Peyer's patch (tissue), 4 donors: ENCODE results near the gene AP2A2. TPM values are rescaled to one million over a fixed set of nuclear protein-coding genes. Genes with fewer than 3 reads are reported as not detected.
A peak's percentile ranks its signal among the peaks of the same experiment; 100 is the strongest.

Experiments used
- DNase-seq, 3 donors: peaks; one replicate each; pipeline ENCODE4 v3.0.0-alpha.2; 2017 to 2019
- H3K27ac ChIP-seq, 4 donors: fragments of 200-600 bp; sonication (generic); one replicate each; pipeline ENCODE4 v1.5.1; 2016 to 2019
- H3K27me3 ChIP-seq, 2 donors: fragments of 200-600 bp; sonication (generic); one replicate each; pipeline ENCODE4 v1.5.1; 2019
- H3K36me3 ChIP-seq, 3 donors: fragments of 200-600 bp; sonication (generic); one replicate each; pipeline ENCODE4 v1.5.1; 2016 to 2019
- H3K4me1 ChIP-seq, 4 donors: fragments of 200-600 bp; sonication (generic); one replicate each; pipeline ENCODE4 v1.5.1; 2016 to 2019
- H3K4me3 ChIP-seq, 4 donors: fragments of 200-600 bp; sonication (generic); 1 replicate in 3 of 4; 2 replicates in 1 of 4; pipeline ENCODE4 v1.5.1; 2016 to 2019; ENCODE audit warnings: mild to moderate bottlenecking in 1 of 4
- H3K9me3 ChIP-seq, 4 donors: fragments of 200-600 bp; sonication (generic); one replicate each; pipeline ENCODE4 v1.5.1; 2016 to 2019; ENCODE audit warnings: mild to moderate bottlenecking in 1 of 4
- CTCF ChIP-seq, 6 experiments: fragments of 450-650 bp in 4 of 6; fragments of 200-600 bp in 2 of 6; sonication (generic) in 1 of 6; IDR thresholded peaks; one replicate each; pipeline ENCODE4 v1.5.1; 2017 to 2019; ENCODE audit warnings: antibody characterized with exemption in 6 of 6, mild to moderate bottlenecking in 3 of 6, moderate library complexity in 1 of 6
- POLR2A ChIP-seq, 2 donors: fragments of 450-650 bp; IDR thresholded peaks; one replicate each; pipeline ENCODE4 v1.5.1; 2017; ENCODE audit warnings: antibody characterized with exemption in 2 of 2, mild to moderate bottlenecking in 2 of 2, moderate library complexity in 2 of 2
- total RNA-seq, 4 donors: library from RNA; depleted of rRNA; stranded (reverse); fragments of >200 nt; gene quantifications; one replicate each; pipeline ENCODE4 v1.1.0, GENCODE V29; 2016

Gene AP2A2
- total RNA-seq, 4 donors from 2014 or later, result 103 to 383 (median 136) TPM

- DNase-seq, result no peak
- no peaks in the 10 kb centered on the region for H3K4me1 ChIP-seq
- H3K27ac ChIP-seq, result no peak overlapping the region
- H3K4me3 ChIP-seq, result no peak overlapping the region
- no peaks in the 10 kb centered on the region for H3K27me3 ChIP-seq
- H3K9me3 ChIP-seq, result no peaks in the 10 kb centered on the region
- peaks cover 0 to 100% (median 0%) of the 10 kb centered on the region in 3 donors for H3K36me3 ChIP-seq
- TF ChIP-seq CTCF (IDR thresholded peaks at IDR 0.05), result no peak
- TF ChIP-seq POLR2A (IDR thresholded peaks at IDR 0.05), result no peak
Measured at GRCh38 chr11:990101-990500, 64.4 kb downstream of the AP2A2 start.

- no peaks in the 10 kb centered on the region for H3K4me1 ChIP-seq
- DNase-seq, result no peak
- H3K27me3 ChIP-seq, result no peaks in the 10 kb centered on the region
- H3K9me3 ChIP-seq, result no peaks in the 10 kb centered on the region
- no peak overlapping the region for H3K27ac ChIP-seq
- peaks cover 0 to 100% (median 0%) of the 10 kb centered on the region in 3 donors for H3K36me3 ChIP-seq
- TF ChIP-seq CTCF (IDR thresholded peaks at IDR 0.05) (no peak), POLR2A (IDR thresholded peaks at IDR 0.05) (no peak)
- no peak overlapping the region for H3K4me3 ChIP-seq
Measured at GRCh38 chr11:991034-991433, 65.4 kb downstream of the AP2A2 start.

GRCh38 chr11:991711-992307 lies 66.1 kb downstream of the AP2A2 start:
- no peak overlapping the region for H3K4me3 ChIP-seq
- no peaks in the 10 kb centered on the region for H3K4me1 ChIP-seq
- no peaks in the 10 kb centered on the region for H3K27me3 ChIP-seq
- H3K27ac ChIP-seq, result no peak overlapping the region
- peaks cover 0 to 99% (median 0%) of the 10 kb centered on the region in 3 donors for H3K36me3 ChIP-seq
- DNase-seq, result peak in 1 of 3 donors; percentile 25
- H3K9me3 ChIP-seq, result no peaks in the 10 kb centered on the region
- TF ChIP-seq CTCF (IDR thresholded peaks at IDR 0.05) (no peak), POLR2A (IDR thresholded peaks at IDR 0.05) (no peak)

- peaks cover 0 to 91% (median 0%) of the 10 kb centered on the region in 3 donors for H3K36me3 ChIP-seq
- no peaks in the 10 kb centered on the region for H3K27me3 ChIP-seq
- no peaks in the 10 kb centered on the region for H3K9me3 ChIP-seq
- TF ChIP-seq CTCF (IDR thresholded peaks at IDR 0.05), result no peak
- TF ChIP-seq POLR2A (IDR thresholded peaks at IDR 0.05), result no peak
- DNase-seq, result no peak
- H3K4me1 ChIP-seq, result no peaks in the 10 kb centered on the region
- no peak overlapping the region for H3K4me3 ChIP-seq
- no peak overlapping the region for H3K27ac ChIP-seq
Measured at GRCh38 chr11:992577-992976, 66.9 kb downstream of the AP2A2 start.

- H3K4me3 ChIP-seq, result no peak overlapping the region
- no peaks in the 10 kb centered on the region for H3K27me3 ChIP-seq
- no peaks in the 10 kb centered on the region for H3K9me3 ChIP-seq
- DNase-seq, result no peak
- peaks cover 0 to 80% (median 0%) of the 10 kb centered on the region in 3 donors for H3K36me3 ChIP-seq
- no peak overlapping the region for H3K27ac ChIP-seq
- TF ChIP-seq CTCF (IDR thresholded peaks at IDR 0.05), result no peak
- no peak for TF ChIP-seq POLR2A (IDR thresholded peaks at IDR 0.05)
- H3K4me1 ChIP-seq, result no peaks in the 10 kb centered on the region
Measured at GRCh38 chr11:993632-994167, 68.0 kb downstream of the AP2A2 start.
